Measurements from ENCODE around the gene NSMF. TPM values are rescaled to one million over a fixed set of nuclear protein-coding genes. Genes with fewer than 3 reads are reported as not detected.

Gene NSMF
- total and polyA plus RNA-seq, 2 of the 8 experiments (the other 6 are each of a cell fraction or from before 2014, with no cell fraction given), result 56.7 to 65.1 TPM

DNA sequence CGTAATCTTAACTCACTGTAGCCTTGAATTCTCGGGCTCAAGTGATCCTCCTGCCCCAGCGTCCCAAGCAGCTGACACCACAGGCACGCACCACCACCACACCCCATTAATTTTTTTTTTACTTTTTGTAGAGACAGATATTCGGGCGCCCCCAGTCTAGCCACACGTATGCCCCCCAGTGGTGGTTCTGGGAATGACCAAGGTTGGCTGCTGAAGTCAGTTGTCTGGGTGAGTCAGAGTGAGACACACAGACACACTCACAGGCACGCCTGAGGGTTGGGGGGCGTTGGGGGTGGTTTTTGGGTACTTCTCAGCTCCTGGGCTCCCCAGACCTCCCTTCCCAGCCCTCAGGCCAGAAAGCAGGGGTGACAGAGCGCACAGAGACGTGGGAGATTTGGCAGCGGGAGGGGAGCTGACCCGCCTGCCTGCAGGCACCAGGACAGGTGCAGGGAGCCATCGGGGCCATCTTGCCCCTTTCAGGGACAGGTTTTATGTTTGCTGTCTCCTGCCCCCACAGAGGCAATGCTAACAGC, 13.8 kb downstream of the NSMF start (continued):
- no peak for TF ChIP-seq ATF2 (IDR thresholded peaks at IDR 0.05; ENCODE audit: low read length)

All from H1 (cell line).